ENCODE measurements around the gene PHYHD1. TPM values are rescaled to one million over a fixed set of nuclear protein-coding genes. Genes with fewer than 3 reads are reported as not detected.
A peak's percentile ranks its signal among the peaks of the same experiment; 100 is the strongest.

The PHYHD1 gene
- polyA plus RNA-seq, 1 of the 3 experiments (the other 2 are of a cell fraction) = not detected

DNA sequence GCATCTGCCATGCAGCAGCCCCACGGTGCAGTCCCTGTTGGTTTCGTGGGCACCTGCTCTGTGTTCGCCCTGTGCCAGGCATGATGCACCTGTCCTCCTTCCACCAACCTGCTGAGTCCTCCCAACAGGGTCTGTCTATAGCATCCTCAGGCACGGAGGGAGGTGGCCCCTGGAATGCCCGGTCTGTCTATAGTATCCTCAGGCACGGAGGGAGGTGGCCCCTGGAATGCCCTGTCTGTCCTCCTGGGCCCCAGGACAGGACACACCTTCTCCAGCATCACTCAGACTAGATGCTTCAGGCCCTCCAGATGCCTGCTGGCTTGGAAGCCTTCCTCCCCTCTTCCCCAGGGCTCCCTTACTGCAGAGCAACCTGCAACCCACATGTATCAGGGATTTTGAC lies 9.9 kb upstream of the PHYHD1 start:
- TF ChIP-seq MEF2A (IDR thresholded peaks at IDR 0.05; ENCODE audit: borderline replicate concordance, low read depth) (no peak), FOXJ3 (CRISPR knock-in tag; IDR thresholded peaks at IDR 0.05) (no peak), GATA2 (CRISPR knock-in tag; IDR thresholded peaks at IDR 0.05) (no peak), TCF12 (IDR thresholded peaks at IDR 0.05) (no peak), FOSL2 (IDR thresholded peaks at IDR 0.05; ENCODE audit: borderline replicate concordance, low read depth) (no peak), RXRA (IDR thresholded peaks at IDR 0.05; ENCODE audit: borderline replicate concordance, low read depth) (no peak), SMC3 (IDR thresholded peaks at IDR 0.05; ENCODE audit: low read depth, low read length) (no peak), EP300 (IDR thresholded peaks at IDR 0.05; ENCODE audit: borderline replicate concordance in 1 of 2, low read depth in 1 of 2, low read length in 1 of 2) (no peak), USF2 (IDR thresholded peaks at IDR 0.05; ENCODE audit: borderline replicate concordance, low read depth, low read length) (no peak), SIN3A (IDR thresholded peaks at IDR 0.05; ENCODE audit: borderline replicate concordance, low read depth, low read length) (no peak)
- TF ChIP-seq, protein P1, sequence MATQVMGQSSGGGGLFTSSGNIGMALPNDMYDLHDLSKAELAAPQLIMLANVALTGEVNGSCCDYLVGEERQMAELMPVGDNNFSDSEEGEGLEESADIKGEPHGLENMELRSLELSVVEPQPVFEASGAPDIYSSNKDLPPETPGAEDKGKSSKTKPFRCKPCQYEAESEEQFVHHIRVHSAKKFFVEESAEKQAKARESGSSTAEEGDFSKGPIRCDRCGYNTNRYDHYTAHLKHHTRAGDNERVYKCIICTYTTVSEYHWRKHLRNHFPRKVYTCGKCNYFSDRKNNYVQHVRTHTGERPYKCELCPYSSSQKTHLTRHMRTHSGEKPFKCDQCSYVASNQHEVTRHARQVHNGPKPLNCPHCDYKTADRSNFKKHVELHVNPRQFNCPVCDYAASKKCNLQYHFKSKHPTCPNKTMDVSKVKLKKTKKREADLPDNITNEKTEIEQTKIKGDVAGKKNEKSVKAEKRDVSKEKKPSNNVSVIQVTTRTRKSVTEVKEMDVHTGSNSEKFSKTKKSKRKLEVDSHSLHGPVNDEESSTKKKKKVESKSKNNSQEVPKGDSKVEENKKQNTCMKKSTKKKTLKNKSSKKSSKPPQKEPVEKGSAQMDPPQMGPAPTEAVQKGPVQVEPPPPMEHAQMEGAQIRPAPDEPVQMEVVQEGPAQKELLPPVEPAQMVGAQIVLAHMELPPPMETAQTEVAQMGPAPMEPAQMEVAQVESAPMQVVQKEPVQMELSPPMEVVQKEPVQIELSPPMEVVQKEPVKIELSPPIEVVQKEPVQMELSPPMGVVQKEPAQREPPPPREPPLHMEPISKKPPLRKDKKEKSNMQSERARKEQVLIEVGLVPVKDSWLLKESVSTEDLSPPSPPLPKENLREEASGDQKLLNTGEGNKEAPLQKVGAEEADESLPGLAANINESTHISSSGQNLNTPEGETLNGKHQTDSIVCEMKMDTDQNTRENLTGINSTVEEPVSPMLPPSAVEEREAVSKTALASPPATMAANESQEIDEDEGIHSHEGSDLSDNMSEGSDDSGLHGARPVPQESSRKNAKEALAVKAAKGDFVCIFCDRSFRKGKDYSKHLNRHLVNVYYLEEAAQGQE (IDR thresholded peaks at IDR 0.05; ENCODE audit: low read depth, low read length) = no peak
- TF ChIP-seq, protein P2, sequence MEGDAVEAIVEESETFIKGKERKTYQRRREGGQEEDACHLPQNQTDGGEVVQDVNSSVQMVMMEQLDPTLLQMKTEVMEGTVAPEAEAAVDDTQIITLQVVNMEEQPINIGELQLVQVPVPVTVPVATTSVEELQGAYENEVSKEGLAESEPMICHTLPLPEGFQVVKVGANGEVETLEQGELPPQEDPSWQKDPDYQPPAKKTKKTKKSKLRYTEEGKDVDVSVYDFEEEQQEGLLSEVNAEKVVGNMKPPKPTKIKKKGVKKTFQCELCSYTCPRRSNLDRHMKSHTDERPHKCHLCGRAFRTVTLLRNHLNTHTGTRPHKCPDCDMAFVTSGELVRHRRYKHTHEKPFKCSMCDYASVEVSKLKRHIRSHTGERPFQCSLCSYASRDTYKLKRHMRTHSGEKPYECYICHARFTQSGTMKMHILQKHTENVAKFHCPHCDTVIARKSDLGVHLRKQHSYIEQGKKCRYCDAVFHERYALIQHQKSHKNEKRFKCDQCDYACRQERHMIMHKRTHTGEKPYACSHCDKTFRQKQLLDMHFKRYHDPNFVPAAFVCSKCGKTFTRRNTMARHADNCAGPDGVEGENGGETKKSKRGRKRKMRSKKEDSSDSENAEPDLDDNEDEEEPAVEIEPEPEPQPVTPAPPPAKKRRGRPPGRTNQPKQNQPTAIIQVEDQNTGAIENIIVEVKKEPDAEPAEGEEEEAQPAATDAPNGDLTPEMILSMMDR (IDR thresholded peaks at IDR 0.05) = no peak
- TF ChIP-seq, protein P3, sequence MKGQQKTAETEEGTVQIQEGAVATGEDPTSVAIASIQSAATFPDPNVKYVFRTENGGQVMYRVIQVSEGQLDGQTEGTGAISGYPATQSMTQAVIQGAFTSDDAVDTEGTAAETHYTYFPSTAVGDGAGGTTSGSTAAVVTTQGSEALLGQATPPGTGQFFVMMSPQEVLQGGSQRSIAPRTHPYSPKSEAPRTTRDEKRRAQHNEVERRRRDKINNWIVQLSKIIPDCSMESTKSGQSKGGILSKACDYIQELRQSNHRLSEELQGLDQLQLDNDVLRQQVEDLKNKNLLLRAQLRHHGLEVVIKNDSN (IDR thresholded peaks at IDR 0.05; ENCODE audit: borderline replicate concordance, low read depth) = no peak
- no peak overlapping the region for H3K4me3 ChIP-seq (ENCODE audit: low read depth in 2 of 2, low read length in 1 of 2)
- H3K9ac ChIP-seq = no peak overlapping the region
- peak overlapping the region in 1 of 2 experiments; percentile 70; a peak in 2 of 4 replicates for H3K27ac ChIP-seq (ENCODE audit: low read depth in 2 of 2, low read length in 1 of 2)
- no peaks in the 10 kb centered on the region for H3K9me3 ChIP-seq
- peak overlapping the region; percentile 77; the same call in 1 of the 2 replicates for H3K4me2 ChIP-seq
- H2AFZ ChIP-seq (ENCODE audit: low read depth) = no peak overlapping the region
- ChIA-PET CTCF (interaction anchor here (1.0 to 1.5 kb wide), 2 partner anchors 59 to 209 kb away, joined by 3 to 4 read pairs; partner anchors contain the start of gene PKN3), POLR2A (no interaction called here)
- peaks cover 3 to 23% of the 10 kb centered on the region in 2 experiments; a peak in 3 of 4 replicates for H3K4me1 ChIP-seq (ENCODE audit: control insufficient read depth in 1 of 2, insufficient read depth in 2 of 2, low read depth in 1 of 2, low read length in 1 of 2)
- no peak for DNase-seq
- H3K79me2 ChIP-seq (ENCODE audit: insufficient read depth) = peaks cover 56% of the 10 kb centered on the region
- H3K27me3 ChIP-seq (ENCODE audit: insufficient read depth) = no peaks in the 10 kb centered on the region
- H3K36me3 ChIP-seq (replicated peaks in 1 of 2; ENCODE audit: control insufficient read depth in 1 of 2, insufficient read depth in 2 of 2, low read length in 1 of 2) = peaks cover 13 to 33% of the 10 kb centered on the region in 2 experiments
- 89% methylated on average over 3 of the region's 6 CpGs for WGBS (ENCODE audit: low lambda C conversion rate)
- peaks cover 7% of the 10 kb centered on the region for H3F3A ChIP-seq (replicated peaks; ENCODE audit: insufficient read depth)
- no peaks in the 10 kb centered on the region for H3K9me2 ChIP-seq
- no peaks in the 10 kb centered on the region for H4K20me1 ChIP-seq (ENCODE audit: insufficient read depth)

Data from SK-N-SH (cell line).